HTR-8/SVneo (cell line): ENCODE results near the gene VGF.

ENCODE experiments used
- DNase-seq: peaks from one replicate; pipeline ENCODE4 v3.0.0; 2011; ENCODE audit warnings: low spot score, mixed read lengths; ENCODE audit not compliant: insufficient read length
- FAIRE-seq: peaks from 2 replicates; lab custom pipeline; 2011; peaks lifted over from hg19 to GRCh38; lab: Jason Lieb, UNC

VGF gene

DNA sequence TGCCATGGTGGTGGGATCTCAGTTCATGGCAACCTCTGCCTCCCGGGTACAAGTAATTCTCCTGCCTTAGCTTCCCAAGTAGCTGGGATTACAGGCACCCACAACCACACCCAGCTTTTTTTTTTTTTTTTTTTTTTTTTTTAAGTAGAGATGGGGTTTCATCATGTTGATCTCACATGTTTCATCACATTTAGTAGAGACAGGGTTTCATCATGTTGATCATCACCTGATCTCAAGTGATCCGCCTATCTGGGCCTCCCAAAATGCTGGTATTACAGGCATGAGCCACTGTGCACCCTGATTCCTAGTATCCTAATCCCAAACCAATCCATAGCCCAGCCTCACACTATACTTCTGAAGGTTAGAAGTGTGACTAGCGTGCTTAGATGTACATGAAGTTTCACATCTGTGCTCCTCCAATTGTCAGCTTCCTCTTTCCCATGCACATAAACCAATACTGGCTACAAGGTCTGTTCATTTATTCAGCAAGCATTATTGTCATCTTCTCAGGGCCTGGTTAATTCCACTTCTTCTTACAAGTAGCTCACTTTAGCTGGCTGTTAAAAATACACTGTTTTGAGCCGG, 21.6 kb upstream of the VGF start:
- FAIRE-seq (no peak), DNase-seq (no peak)

- DNase-seq: no peak
- no peak for FAIRE-seq
Observed at GRCh38 chr7:101186194-101186593, 20.8 kb upstream of the VGF start.

- DNase-seq (no peak), FAIRE-seq (no peak)
Observed at GRCh38 chr7:101185258-101185839, 20.0 kb upstream of the VGF start.

- FAIRE-seq (no peak), DNase-seq (no peak)
Observed at GRCh38 chr7:101180130-101180755, 14.9 kb upstream of the VGF start, which contains the start of gene NAT16. Gene NAT16 (minus strand): TSS chr7:101180293. CDS start chr7:101174807, 5,486 bp downstream.

DNA sequence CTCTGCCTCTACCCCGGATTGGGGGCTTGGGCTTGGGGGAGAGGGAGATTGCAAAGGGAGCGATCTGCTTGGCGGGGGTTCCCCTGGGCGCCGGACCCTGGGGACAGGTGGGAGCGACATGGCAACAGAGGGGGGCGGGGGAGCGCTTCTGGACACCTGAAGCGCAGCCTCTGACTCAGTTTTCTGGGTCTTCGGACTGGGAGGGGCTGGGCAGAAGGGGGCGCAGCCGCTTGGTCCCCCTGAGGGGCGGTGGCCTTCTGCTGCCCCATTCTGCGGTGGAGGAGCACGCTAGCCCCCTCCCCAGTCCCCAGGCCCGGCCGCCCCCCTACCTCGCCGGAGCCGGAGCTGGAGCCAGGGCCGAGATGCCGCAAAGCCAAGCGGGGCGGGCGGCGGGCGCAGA, 14.3 kb upstream of the VGF start:
- FAIRE-seq (no peak), DNase-seq (no peak)

DNA sequence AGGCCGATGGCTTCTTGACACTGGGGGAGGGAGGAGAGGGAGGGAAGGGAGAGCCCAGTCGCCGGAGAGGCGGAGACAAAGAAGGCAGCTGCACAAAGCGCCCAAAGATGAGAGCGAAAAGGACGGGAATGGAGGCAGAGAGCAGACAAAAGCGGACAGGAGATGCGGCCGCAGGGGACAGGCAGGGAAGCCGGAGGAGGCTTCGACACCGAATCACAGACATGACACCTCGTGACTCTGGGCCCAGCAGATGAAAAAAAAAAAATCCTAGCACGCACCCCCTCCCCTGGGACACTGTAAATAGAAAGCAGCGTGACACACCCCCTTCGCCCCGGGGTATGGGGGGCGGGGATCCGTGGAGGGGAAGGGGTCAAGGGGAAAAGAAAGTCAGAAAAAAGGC, 13.7 kb upstream of the VGF start:
- no peak for DNase-seq
- no peak for FAIRE-seq

GRCh38 chr7:101177644-101178043, 12.3 kb upstream of the VGF start:
- DNase-seq: no peak
- no peak for FAIRE-seq

- DNase-seq: no peak
- no peak for FAIRE-seq
Observed at GRCh38 chr7:101175664-101176063, 10.3 kb upstream of the VGF start.

DNA sequence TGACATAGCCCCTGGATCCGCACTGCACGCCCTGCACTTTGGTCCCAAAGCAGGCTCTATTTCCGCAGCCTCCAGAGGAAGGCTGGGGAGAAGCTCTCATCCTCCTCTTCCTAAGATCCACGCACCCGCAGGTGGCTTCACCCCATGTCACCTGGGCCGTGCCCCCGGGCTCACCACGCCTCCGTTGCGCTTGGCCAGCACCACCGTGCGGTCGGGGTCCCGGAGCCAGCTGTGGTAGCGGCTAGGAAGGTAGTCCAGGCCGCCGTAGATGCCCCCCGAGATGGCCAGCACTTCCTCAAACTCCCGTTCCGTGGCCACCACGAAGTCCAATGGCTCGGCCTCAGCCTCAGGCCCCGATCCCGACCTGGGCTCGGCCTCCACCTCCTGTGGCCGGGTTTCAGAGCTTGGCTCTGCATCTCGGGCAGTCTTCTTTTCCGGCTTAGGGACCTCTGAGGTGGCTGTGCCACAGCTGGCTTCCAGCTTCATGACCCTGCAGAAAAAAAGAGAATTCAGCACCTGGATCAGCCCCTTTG, 9.0 kb upstream of the VGF start:
- DNase-seq: no peak
- FAIRE-seq: no peak

- FAIRE-seq (no peak), DNase-seq (no peak)
Observed at GRCh38 chr7:101173752-101174244, 8.4 kb upstream of the VGF start.

DNA sequence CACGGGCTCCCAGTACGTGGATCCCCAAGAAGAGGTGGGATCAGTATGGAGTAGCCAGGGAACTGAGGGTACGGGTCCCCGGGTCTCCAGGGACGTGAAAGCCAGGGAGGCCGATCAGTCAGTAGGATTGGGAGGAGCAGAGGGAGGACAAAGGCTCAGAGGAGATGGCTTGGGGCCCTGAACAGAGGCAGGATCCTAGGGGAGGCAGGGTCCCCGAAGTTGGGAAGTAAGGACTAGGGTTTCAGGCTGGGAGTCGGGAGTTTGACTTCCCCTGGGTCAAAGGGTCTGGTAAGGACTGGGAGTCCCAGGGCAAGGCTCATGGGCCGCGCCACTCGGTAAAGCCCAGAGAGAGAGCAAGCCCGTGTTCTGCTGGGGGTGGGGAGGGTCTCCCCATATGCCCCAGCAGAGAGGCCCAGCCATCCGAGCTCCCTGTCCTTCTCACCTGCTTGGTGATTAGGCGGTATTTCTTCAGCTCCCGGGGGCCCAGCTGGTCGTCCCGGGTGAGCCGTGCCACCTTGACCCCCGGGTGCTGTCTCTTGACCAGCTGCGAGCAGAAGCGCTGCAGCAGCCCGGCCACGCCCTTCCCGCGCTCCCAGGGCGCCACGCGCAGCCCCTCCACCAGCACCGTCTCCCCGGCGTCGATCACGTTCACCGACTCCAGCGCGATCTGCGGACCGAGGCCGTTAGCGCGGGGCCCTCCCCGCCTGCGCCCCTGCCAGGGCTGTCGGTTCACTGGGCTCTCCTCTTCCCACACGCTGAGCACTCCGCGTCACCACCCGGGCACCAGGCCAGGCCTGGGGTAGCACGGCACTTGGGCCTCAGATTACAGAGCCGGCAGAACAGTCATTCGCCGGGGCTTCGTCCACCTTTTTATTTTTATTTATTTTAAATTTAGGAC, 7.7 kb upstream of the VGF start:
- FAIRE-seq: peak; percentile 67

DNA sequence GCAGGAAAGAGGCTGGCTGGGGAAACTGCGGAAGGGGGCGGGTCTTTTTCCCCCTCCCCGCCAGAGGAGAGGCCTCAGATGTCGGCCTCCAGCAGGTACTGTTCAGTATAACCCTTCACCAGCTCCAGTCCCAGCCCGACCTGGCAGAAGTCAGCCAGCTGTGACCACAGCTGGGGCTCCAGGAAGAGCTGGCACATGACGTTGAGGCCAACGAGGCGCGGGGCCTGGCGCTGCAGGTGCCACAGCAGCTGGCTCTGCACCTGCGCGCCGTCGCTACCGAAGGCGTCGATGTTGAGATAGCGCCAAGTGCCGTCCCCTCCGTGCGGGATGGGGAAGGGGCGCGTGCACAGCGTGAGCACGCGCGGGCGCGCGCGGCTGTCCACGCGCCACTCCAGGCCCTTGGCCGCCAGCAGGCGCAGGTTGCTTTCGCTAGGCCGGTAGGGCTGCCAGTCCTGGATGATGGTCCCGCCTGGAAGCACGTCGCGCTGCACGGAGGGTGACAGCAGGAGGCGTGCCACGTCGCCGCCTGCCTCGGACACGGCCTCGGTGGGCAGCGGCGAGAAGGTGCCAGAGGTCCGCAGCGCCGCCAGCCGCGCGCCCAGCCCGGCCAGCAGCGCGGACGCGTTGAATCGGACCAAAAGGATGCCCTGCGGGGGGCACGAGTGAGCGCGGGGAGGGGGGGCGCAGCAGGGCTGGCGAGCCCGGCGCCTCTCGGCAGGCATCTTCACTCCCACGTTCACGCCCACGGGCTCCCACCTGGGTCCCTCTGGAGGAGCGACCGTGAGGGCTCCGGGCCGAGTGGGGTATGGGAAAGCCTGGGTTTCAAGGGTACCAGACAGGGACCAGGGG, 6.9 kb upstream of the VGF start:
- FAIRE-seq (no peak), DNase-seq (no peak)

More for the DNA sequence above, 7.7 kb upstream of the VGF start:
- no peak for DNase-seq

- FAIRE-seq (no peak), DNase-seq (no peak)
Observed at GRCh38 chr7:101171442-101171837, 6.1 kb upstream of the VGF start.

DNA sequence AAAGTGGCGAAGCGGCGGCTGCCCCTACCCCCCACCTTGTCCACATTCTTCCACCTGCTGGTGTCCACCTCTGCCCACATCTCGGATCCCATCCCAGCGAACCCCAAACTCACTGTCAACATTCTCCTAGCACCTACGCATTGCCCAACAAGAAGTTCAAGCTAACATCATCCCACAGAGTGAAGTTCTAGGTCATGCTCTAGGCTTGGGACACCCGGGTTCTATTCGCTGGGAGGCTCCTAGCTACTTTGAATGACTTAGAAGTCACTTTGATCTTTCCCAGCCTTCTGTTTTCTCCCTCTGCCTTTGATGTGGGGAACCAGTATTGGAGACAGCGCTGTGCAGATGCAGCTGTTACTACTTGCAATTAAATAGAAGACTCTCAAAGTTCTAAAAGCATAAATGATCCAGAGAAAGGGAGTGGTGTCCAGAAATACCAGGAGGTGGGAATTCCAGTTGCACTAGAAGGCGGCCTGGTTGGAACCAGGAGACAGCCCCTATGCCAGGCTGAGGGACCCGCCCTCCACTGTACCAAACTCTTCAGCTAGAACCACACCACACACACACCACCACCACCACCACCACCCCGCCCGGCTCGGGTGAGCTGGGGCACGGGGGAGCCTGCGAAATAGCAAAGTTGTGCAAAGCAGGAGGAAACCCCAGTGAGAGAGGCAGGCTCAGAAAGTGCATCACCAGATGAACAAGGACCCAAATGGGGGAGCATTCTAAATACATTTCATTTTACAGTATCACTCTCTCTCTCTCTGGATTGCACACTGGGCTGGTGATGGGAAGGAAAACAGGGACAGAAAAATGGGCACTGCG, 5.5 kb upstream of the VGF start:
- FAIRE-seq (no peak), DNase-seq (no peak)

DNA sequence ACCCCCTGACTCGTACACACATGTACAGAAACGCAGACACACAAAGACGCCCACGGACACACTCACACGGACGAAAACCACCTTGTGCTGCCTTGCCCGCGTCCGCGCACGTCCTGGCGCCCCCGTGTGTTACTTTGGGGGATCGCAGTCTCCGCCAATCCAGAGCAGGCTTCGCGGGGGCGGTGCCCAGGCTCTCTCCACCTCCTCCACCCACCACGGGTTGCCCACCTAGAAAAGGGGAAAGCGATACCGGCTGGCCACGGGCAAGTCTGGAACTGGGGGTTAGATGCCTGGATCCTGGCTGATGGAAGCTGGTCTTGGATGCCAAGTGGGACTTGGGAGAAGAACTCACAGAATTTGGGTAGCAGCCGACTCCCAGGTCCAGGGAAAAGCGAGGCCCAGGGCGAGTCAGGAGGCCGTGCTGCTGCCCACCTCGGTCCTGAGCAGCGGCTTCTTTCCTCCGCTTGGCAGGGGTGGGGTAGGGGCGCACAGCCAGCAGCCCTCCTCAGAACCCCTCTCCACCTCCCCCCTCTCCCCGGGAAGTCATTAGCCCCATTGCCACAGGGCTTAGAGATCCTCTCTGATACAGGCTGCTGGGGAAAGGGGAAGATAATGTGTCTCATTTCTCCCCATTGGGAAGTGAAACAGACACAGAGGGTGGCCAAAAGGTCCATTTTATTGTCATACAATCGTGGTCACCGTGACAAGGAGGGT, 4.6 kb upstream of the VGF start:
- FAIRE-seq (no peak), DNase-seq (no peak)

GRCh38 chr7:101169110-101169837, 3.9 kb upstream of the VGF start:
- no peak for DNase-seq
- no peak for FAIRE-seq

DNA sequence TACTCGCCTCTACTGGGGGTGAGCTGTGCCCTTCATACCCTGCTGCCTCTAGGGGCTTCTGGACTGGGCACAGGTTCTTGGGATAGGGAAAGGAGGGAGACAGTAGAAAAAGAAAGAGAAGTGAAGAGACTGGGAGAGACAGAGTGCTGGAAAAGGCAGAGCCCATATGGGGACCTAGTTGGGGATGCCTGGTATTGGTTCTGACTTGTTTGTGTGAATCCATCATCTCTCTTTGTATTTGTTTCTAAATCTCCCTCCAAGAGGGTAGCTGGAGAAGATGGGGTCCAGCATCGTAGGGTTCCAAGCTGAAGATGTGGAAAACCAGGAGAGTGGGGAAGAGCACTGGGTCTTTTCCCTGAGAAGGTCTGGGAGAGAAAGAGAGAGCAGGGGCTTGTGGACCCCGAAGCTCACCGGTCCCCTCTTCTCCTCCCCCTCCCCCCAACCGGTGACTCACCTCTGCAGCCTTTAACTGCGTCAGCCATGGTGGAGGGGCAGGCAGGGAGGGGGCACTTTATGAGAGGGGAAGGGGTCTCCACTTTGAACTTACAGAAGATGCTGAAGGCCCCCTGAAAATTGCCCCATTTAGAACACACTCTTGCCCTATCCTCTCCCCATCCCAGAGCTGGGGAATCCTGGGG, 3.2 kb upstream of the VGF start:
- no peak for DNase-seq
- no peak for FAIRE-seq
